Endothelial cell of hepatic sinusoid (primary cell): ENCODE data around the gene OTUB2.

Source experiments
- in situ Hi-C: cut with HindIII; loops from 2 replicates; pipeline ENCODE4 v1.10.0; 2017; ENCODE audit warnings: low sequenced_read_pairs

Gene OTUB2

DNA sequence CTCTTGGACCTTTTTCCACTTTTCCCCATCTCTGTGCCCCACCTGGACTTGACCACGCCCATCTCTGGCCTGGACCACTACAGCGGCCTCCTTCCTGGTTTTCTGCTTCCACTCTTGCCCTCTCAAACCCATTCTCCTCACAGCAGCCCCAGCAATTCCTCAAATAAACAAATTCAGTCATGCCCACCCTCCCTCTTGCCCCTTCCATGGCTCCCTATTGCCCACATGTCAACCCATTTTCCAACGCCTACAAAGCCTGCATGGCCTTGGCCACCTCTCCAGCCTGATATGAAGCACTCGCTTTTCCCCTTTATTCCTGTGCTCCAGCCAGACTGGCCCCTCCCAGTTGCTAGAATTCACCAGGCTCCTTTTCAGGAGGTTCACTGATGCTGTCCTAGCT, 5.9 kb upstream of the OTUB2 start:
- in situ Hi-C loops, result no loop called here

GRCh38 chr14:94021001-94021400, 5.1 kb upstream of the OTUB2 start:
- in situ Hi-C loops, result no loop called here

DNA sequence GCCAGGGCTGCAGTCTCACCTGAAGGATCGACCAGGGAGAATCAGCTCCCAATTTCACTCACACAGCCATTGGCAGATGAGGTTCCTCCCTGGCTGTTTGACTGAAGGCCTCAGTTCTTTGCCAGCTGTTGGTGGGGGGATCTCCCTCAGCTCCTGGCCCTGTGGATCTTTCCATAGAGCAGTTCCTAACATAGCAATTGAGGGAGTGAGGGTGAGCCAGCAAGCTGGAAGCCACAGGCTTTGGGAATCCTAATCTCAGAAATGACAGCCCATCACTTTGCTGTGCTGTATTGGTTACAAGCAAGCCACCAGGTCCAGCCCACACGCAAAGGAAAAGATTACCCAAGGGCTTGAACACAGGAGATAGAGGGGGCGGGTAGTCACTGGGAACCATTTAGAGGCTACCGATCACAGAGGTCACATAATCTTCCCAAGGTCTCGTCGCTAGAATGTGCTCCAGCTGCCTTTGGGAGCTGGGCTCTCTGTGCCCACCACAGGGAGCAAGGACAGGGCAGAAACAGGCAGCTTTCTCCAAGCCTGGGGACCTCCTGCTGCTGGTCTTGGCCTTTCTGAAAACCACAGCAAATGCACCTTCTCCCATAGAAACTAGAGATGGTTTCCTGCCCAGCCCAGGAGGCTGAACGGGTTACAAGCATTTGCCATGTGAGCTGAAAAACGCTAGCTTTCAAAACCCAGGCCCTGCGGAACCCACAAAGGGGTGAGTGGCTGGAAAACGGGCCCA, 4.6 kb upstream of the OTUB2 start:
- in situ Hi-C loops, result no loop called here

- in situ Hi-C loops, result no loop called here
Measured at GRCh38 chr14:94022532-94023411, 3.4 kb upstream of the OTUB2 start.

GRCh38 chr14:94024549-94024948, 1.6 kb upstream of the OTUB2 start:
- in situ Hi-C loops, result no loop called here

DNA sequence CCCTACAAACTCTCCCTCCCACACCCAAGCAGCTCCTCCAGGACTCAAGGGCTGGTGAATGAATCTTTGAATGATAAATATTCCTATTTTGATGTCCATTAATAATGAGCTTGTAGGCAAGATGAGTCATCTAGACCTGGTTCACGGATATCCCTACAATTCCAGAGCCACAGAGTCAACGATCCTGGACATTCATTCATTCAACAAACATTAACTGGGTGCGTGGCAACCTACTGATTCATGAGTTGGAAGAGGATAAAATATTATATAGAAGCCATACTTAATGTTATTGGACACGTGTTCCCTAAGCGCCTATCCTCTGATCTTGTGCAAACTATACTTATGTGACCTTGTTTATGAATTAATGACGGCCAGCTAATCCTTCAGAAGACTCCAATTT, 420 bp upstream of the OTUB2 start:
- in situ Hi-C loops, result loop anchor here (5.0 kb wide), 1 partner anchor 52 kb away; no protein-coding TSS in a partner anchor

- in situ Hi-C loops, result loop anchor here (5.0 kb wide), 1 partner anchor 50 kb away; no protein-coding TSS in a partner anchor
Measured at GRCh38 chr14:94026889-94027469, 839 bp downstream of the OTUB2 start.

GRCh38 chr14:94027566-94028449, 1.7 kb downstream of the OTUB2 start:
- in situ Hi-C loops, result loop anchor here (5.0 kb wide), 1 partner anchor 49 kb away; no protein-coding TSS in a partner anchor

GRCh38 chr14:94028450-94028826, 2.3 kb downstream of the OTUB2 start:
- in situ Hi-C loops, result loop anchor here (5.0 kb wide), 1 partner anchor 49 kb away; no protein-coding TSS in a partner anchor

GRCh38 chr14:94029265-94029664, 3.1 kb downstream of the OTUB2 start:
- in situ Hi-C loops, result loop anchor here (5.0 kb wide), 1 partner anchor 48 kb away; no protein-coding TSS in a partner anchor

DNA sequence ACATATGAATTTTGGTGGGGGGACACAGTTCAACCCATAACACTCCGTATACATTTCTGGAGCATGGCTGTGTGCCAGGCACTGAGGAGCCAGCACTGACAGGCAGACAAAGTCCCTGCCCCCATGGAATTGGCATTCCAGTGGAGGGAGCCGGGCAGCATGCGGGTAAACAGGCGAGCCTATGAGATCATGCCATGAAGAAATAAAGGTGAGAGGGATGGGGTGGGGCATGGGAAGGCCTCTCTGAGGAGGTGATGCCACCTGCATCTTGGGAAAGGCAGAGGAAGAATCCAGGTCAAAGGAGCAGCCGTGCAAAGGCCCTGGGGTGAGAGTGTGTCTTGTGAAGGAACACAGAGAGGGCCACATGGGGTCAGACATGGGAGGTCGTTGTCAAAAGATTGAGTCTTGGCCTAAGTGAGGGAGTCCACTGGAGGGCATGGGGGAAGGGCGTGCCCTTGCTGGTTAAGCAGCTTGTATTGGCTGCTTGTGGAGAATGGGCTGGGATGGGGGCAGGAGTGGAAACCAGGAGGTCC, 3.6 kb downstream of the OTUB2 start:
- in situ Hi-C loops, result loop anchor here (5.0 kb wide), 2 partner anchors 48 to 108 kb away; no protein-coding TSS in a partner anchor

GRCh38 chr14:94030571-94030970, 4.4 kb downstream of the OTUB2 start:
- in situ Hi-C loops, result loop anchor here (5.0 kb wide), 1 partner anchor 107 kb away; no protein-coding TSS in a partner anchor

DNA sequence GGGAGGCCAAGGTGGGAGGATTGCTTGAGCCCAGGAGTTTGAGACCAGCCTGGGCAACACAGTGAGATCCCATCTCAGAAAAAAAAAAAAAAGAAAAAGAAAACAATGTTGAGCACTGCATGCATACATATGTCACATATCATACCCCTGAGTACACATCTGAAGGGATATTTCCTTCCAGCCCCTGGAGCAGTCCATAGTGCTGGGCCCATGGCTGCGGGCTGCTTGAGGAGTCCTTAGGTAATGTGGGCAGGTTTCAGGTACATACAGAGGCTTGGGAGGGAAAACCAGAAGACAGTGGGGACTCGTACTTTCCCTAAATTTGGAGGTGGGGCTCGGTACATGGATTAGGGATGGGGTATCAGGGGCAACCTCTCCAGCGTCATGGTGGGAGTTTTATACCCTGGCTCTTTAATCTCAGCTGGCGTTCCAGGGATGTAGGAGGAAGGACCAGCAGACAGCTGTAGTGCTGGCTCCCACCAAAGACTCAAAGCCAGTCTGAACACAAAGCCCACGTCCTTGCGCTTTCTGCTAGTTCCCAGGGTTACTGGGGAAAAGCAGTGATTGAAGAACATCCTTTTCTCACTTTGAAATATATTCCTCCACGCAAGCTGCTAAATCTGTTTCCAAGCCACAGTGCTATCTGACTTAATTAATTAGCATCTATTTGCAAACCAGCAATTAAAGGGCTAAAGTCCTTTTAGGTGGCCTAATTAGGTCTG, 5.2 kb downstream of the OTUB2 start:
- in situ Hi-C loops, result loop anchor here (5.0 kb wide), 1 partner anchor 106 kb away; no protein-coding TSS in a partner anchor

GRCh38 chr14:94031883-94032279, 5.7 kb downstream of the OTUB2 start:
- in situ Hi-C loops, result loop anchor here (5.0 kb wide), 1 partner anchor 105 kb away; no protein-coding TSS in a partner anchor

- in situ Hi-C loops, result loop anchor here (5.0 kb wide), 1 partner anchor 102 kb away; no protein-coding TSS in a partner anchor
Measured at GRCh38 chr14:94034886-94035285, 8.7 kb downstream of the OTUB2 start.

- in situ Hi-C loops, result no loop called here
Measured at GRCh38 chr14:94036313-94037167, 10.4 kb downstream of the OTUB2 start.

GRCh38 chr14:94037954-94038353, 11.8 kb downstream of the OTUB2 start:
- in situ Hi-C loops, result no loop called here

DNA sequence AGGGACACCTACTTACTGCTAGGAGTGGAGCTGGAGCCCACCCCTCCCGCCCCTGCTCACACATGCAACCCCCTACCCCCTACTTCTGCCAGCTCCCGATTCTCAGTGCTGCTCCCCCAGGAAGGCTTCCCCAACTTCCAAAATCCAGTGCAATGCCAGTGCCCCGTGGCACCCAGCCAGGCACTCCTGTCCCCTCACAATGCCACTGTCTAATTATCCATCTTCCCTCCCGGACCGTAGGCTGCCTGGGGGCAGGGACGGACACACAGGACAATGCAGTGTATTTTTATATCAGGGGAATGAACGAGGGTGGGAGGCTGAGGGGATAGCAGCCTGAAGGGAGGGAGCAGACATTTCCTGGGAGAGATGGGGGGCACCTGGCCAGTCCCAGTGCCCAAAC, 12.4 kb downstream of the OTUB2 start:
- in situ Hi-C loops, result no loop called here
